GM18508 (cell line): ENCODE results near the gene CXCL11.
A peak's percentile ranks its signal among the peaks of the same experiment; 100 is the strongest.
"Not testable (repeated sequence)": the region's sequence is repeated elsewhere in the genome, so short reads cannot be mapped to it uniquely, and the experiment has no call there.

Experiments
- ATAC-seq: cut with Tn5 transposase; IDR thresholded peaks from one replicate; pipeline ENCODE4 v1.9.1; 2021; ENCODE audit warnings: moderate number of reproducible peaks; ENCODE audit not compliant: insufficient read depth, unreplicated experiment

CXCL11 gene

GRCh38 chr4:76035799-76036380 lies at the start of gene CXCL11:
Gene CXCL11, minus strand, starts transcription at chr4:76036070. Its CDS starts 83 bp downstream, at chr4:76035987.
- ATAC-seq = no peak

DNA sequence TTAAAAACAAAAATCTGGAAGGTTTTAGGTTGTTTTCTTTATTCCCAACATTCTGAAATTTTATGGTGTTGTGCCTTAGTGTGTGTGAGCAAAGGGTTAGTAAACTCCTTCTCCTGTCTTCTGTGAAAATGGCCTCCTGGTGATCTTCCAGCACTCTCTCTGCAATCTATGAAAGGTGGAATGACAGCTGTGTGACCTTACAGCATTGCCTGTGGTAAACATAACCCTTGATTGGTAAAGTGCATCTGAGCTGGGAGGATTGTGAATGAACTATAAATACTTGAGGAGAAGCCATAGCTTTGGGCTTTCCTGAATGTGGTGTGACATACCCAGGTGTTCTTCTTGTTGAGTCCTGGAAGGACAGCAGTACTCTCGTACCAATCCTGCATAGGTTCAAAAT lies 48.7 kb upstream of the CXCL11 start:
- no peak for ATAC-seq

- ATAC-seq = no peak
These were observed 47.6 kb upstream of the CXCL11 start for GRCh38 chr4:76083386-76083988.

DNA sequence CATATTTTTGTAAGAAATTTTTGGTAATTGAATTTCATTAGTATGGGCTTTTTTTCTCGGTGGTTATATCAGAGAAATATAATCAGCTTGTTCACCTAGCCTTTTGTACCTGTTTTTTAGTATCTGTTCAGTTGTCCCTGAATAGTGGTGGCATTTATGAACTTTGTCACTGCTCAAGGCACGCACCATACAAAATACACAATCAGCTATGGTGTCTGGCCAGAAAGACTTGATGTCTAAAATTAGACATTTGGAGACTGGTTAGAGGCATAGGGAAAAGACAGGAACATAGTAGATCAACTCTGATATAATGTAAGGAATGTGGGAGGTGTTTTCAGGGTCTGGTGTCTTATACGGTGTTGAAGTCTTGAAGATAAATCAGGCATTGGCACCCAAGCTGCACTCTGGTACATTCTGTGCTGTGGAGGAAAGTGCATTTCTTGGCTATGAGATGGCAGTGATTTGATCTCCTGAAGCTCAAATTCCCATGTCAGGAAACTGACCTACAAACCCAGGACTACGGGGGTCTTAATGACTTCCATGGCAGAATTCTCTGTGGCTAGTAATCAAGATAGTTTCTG lies 42.3 kb upstream of the CXCL11 start:
- no peak for ATAC-seq

DNA sequence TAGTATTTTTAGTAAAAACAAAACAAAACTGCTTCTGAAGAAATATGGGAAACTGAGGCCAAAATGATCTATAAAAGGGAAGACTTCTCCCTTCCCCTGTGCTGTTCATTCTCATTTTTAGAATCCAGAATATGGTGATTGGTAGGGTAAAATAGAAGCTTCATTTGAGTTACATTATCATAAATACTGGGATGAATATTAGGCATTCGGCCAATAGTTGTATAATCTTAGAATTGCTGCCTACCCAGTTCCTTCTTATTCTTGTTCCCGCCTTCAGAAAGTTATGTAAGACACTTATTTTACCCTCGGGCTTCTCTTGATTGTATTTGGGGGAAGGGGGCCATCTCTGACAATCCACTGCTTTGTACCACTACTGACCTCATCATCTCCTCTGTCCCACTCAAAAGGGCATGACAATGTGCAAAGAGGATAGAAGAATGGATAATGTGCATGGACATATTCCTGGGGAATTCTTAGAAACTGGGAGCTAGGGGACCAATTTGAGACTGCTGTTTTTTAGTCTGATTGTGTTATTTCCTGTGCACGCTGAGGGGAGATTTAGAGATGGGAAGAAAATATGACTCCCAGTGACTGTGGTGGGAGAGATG lies 39.2 kb upstream of the CXCL11 start:
- no peak for ATAC-seq

DNA sequence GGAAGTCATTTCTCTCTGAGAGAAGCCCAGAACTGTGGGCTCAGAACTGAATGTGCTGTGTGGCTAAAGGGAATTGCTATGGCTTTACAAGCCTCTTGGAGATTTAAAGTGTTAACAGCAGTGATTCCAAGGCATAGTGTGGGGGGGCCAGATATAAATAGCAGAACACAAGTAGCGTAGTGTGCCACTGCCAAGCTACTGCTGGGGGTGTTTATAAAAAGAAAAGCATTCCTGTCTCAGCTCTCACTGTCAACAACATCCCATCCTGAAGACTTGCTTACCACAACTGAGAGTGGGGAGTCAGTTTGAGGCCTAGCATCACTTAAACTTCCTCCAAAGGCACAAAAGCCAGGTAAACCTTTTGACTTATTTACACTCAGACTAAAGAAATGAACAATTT lies 38.6 kb upstream of the CXCL11 start, which contains the start of gene ART3:
ART3 (plus strand) TSS at position 242 of the 400 bp plus-strand sequence. CDS start 1,181 bp downstream, outside the sequence.
- no peak for ATAC-seq

GRCh38 chr4:76072760-76073159 lies 36.9 kb upstream of the CXCL11 start:
- no peak for ATAC-seq

DNA sequence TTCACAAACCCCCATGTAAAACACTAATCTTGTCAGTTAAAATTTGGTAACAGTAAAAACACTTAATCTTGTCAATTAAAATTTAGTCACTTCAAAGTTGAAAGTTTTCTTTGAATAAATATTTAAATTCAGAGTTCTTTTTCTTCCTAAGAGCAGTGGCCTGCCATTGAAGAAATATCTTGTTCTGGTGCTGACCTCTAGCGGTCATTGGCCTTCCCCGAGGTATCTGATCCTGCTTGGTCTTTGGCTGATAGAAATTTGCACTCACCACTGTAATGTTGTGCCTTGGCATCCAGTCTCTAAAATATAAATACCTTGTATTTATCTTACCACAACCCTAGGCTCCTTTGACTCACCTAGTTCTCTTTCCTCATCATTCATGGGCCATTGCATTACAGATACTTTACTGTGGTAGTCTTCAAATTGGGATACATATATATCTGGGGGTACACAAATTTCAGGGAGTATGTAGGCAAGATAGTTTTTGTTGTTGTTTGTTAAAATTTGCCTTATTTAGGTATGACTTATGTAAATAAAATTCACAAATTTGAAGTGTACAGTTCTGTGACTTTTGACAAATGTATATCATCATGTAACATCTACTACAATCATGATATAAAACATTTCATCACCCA lies 31.9 kb upstream of the CXCL11 start:
- ATAC-seq = no peak

- no peak for ATAC-seq
These were observed 30.7 kb upstream of the CXCL11 start for GRCh38 chr4:76066546-76066945.

DNA sequence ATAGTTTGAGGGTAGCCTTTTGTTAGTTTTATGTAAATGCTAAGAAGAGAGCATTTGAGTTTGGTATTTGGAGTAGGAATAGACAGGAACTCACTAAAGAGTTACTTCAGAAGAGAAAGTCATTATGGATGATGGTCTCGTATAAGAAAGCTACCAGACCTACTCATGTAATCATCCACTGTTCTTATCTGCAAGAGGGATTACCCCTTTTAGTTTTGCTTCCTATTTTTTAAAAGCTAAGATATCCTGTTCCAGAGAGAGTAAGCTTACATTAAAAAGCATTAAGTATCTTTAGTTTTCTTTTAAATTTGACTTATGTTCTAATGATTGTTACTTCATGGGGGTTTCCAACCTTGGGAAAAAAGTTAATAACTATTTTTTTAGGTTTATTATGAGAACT lies 26.1 kb upstream of the CXCL11 start:
- peak; percentile 60 for ATAC-seq

DNA sequence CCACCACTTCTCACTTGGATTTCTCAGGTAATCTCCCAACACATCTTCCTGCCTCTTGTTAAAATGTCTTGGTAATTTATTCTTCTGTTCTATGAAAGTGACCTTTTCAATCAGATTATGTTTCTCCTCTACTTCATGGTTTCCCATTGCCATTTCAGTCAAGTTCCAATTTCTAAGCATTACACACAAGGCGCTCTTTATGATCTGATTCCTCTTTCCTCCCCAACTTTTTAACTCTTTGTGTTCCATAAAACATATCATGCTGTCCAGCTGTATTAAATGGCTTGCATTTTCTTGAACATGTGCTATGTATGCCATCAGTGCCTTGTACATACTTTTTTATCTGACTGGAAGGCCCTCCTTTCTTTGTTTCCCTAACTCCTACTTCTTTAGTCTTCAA lies 25.6 kb upstream of the CXCL11 start:
- ATAC-seq = no peak

GRCh38 chr4:76060506-76060905 lies 24.6 kb upstream of the CXCL11 start:
- ATAC-seq = no peak

GRCh38 chr4:76059750-76060149 lies 23.9 kb upstream of the CXCL11 start:
- no peak for ATAC-seq

DNA sequence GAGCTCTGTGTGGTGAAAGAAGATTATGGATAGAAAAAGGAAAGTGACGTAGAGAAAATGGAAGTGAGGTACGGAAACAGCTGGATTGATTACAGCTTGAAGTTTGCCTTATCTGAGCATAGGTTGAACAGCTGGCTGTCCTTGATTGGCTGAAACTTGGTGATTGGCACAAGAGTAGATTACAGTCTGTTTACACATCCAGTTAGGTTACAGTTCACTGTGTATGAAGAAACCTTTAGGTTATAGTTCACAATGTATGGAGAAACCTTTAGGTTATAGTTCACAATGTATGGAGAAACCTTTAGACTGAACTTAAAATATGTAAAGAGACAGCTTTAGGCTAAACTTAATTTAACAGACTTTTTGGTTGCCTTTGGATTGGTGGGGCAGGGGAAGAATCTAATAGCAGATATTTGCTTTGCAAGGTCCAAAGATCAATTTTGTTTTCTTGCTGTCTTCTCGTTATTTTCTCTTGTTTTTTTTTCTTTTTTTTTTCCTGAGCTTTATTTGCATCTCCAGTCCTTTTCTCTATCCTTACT lies 23.1 kb upstream of the CXCL11 start:
- no peak for ATAC-seq

DNA sequence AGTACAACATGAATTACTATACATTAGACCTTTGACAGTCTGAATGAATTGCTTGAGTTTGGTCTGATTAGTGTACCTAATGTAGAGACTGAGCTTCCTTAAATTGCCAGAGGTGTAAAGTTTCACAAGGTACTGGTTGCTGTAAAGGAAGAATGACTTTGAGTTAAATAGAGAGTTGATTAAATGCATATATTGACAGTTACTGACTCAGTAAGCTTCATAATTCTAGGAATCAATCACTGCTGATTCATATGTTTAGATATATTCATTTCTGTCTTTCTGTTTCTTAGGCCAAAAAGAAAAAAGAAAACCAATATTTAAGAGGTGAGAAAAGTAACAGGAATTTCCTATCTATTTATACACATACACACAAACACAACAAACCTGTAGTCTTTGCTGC lies 22.4 kb upstream of the CXCL11 start:
- peak; percentile 30 for ATAC-seq

DNA sequence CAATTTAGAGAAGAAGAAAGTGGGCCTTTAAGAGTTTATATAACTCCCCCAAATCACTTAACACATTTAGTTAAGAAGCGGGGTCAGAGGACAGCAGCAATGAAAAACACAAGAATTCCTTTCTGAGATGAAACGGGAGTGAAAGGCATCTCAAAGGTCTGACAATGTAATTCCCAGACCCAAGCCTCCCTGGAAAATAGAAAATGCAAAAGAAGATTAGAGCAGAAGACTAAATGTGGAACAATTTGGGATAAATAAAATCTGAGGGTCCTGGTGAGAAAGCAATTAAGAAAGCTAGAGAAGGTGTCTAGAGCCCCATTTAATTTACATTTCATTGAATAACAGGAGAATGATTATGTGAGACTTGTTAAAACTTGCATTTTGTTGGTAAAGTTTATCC lies 19.6 kb upstream of the CXCL11 start:
- ATAC-seq = no peak

GRCh38 chr4:76055016-76055415 lies 19.1 kb upstream of the CXCL11 start:
- peak; percentile 98 for ATAC-seq

GRCh38 chr4:76053730-76054129 lies 17.9 kb upstream of the CXCL11 start:
- no peak for ATAC-seq

- not testable (repeated sequence) for ATAC-seq
These were observed 14.7 kb upstream of the CXCL11 start for GRCh38 chr4:76050560-76051050.

GRCh38 chr4:76049860-76050416 lies 14.1 kb upstream of the CXCL11 start:
- ATAC-seq = not testable (repeated sequence)
